Raji (cell line): ENCODE results near the gene TUG1.

ENCODE experiments used
- POLR2A ChIP-seq: IDR thresholded peaks from 2 replicates; pipeline ENCODE4 v1.6.1; 2011; ENCODE audit warnings: low read depth, low read length, control low read depth; ENCODE audit not compliant: insufficient read depth

The TUG1 gene

GRCh38 chr22:30940685-30941362, 28.2 kb upstream of the TUG1 start:
- no peak for TF ChIP-seq POLR2A

DNA sequence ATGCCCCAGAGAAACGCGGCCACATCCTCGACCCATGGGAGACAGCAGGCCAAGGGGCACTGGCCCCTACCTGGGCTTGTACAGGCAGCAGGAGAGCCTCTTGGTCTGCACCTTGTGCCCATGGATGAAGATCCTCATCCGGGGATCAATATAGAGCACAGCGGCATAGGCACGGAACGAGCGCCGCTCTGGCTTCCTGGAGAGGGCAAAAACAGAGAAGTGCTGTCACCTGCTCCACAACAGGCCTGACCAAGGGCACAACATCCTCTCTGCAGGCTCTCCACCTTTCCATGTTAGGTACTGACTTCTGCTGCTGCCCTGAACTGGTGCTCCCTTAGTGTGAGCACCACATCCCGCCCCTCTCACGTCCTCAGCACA, 27.7 kb upstream of the TUG1 start:
- TF ChIP-seq POLR2A: no peak

- TF ChIP-seq POLR2A: no peak
These were observed 25.7 kb upstream of the TUG1 start for GRCh38 chr22:30943368-30943767.

DNA sequence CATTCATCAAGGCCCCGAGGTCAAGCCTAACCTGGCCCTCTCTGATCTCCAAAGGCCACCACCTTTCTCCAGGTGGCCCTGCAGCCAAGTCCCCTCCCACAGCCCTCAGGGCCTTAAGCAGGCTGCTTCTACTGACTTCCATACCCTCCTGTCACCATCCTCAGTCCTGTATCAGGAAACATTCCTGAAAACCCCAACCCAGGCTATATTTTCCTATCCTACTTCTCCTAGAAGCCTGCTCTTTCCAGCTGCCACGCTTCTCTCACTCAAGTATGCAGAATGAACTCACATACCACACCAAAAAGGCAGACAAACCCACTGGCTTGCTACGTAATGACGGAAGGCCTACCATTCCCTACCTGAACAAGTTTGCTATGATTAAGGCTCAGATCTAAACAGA, 24.1 kb upstream of the TUG1 start:
- TF ChIP-seq POLR2A: no peak

DNA sequence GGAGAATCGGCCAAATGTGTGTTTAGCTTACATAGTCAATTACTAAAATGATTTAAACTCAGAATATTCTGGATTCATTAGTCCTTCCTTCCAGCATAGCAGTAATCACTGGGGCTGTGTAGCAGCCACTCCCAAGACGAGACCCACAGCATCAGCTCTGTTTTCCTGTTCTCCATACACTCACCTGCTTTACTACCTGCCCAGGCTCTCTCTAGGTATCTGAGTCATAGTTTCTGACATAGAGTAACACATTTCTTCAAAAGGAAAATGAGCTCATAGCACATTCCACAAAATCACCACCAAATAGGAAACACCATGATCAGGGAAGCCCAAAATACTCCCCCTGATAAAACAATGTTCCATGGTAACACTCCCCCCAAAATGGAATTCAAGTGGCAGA, 23.4 kb upstream of the TUG1 start:
- no peak for TF ChIP-seq POLR2A

GRCh38 chr22:30946354-30946753, 22.7 kb upstream of the TUG1 start:
- TF ChIP-seq POLR2A: no peak

DNA sequence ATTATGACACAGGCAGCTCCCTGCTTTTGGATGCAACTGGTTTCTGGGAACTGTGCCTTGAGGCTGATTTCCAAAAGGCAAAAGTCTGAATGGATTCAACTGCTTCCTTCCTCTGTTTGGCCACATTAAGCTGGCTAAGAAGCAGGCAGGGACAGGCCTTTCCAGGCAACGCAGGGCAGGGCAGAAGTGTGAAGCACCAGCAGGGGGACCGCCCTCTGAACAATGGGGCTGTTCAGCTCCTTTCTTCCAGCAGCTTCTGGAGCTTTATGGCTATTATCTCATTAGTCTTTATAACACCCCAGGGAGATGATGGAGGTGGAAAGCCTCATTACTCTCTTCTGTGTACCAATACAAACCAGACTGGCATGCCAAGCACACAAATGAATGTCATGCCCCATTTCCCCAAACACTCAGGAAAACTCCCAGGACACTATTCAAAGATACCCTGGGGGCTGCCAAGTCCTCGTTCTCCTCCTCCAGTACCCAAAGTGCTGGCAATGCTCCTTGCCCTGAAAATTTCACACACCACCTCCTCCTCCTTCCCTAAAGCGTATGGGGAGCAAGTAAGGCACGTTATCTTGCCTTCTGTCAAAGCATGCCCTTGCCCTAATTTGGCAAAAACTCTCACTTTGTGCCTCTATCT, 21.8 kb upstream of the TUG1 start:
- TF ChIP-seq POLR2A: no peak

- no peak for TF ChIP-seq POLR2A
These were observed 21.1 kb upstream of the TUG1 start for GRCh38 chr22:30947816-30948454.

DNA sequence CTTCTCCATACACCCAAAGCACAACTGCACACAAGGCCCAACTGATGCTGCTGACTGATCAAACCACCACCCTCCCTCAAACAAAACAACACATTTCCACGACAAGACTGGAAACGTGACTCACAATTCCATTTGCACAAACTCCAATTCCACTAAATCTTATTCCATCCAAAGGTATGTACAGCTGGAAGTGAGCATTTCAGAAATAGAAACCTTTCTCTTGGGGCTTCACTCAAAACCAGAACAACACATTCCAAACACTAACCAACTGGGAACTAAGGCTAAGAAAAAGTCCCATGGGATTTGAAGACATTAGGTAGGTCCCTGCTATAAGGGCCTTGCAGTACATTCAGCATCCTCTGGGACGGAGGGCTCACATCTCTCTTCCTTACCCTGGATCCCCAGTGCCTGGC, 20.1 kb upstream of the TUG1 start:
- TF ChIP-seq POLR2A: no peak

- TF ChIP-seq POLR2A: no peak
These were observed 19.0 kb upstream of the TUG1 start for GRCh38 chr22:30949934-30950660.

DNA sequence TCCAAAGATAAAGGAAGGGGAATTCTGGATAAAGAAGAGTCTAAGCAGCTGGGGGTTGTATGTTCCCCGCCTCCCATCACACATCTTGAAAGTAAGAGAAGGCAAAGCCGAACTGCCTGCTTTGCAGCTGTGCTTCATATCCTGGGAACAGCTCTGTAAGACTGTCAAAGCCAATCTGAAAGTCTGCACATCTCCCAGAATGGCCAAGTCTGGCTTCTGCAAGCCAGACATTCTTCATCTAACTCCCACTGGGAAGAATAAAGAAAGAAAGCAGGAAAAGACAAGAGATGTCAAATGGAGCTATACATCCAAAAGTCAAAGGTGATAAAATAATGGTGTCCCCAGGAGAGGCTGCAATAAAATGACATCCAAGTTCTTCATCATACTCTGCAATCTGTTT, 15.9 kb upstream of the TUG1 start:
- no peak for TF ChIP-seq POLR2A

- TF ChIP-seq POLR2A: no peak
These were observed 13.9 kb upstream of the TUG1 start for GRCh38 chr22:30955153-30955552.

GRCh38 chr22:30964858-30965257, 4.2 kb upstream of the TUG1 start:
- no peak for TF ChIP-seq POLR2A

- no peak for TF ChIP-seq POLR2A
These were observed 796 bp upstream of the TUG1 start, which contains the start of gene MORC2 for GRCh38 chr22:30968015-30968923. TSS of gene MORC2 (minus strand) at chr22:30968774. CDS start at chr22:30967889, 885 bp downstream.

GRCh38 chr22:30969532-30970355, 679 bp downstream of the TUG1 start:
- no peak for TF ChIP-seq POLR2A
